HTERT RPE-1 (cell line): ENCODE data around the gene C4orf54.

ENCODE experiments used
- in situ Hi-C: fragments of 300-500 bp; cut with MboI; formaldehyde crosslinking; loops from 4 replicates; pipeline ENCODE4 v1.14.3; 2020; ENCODE audit warnings: low sequenced_read_pairs

Gene C4orf54

DNA sequence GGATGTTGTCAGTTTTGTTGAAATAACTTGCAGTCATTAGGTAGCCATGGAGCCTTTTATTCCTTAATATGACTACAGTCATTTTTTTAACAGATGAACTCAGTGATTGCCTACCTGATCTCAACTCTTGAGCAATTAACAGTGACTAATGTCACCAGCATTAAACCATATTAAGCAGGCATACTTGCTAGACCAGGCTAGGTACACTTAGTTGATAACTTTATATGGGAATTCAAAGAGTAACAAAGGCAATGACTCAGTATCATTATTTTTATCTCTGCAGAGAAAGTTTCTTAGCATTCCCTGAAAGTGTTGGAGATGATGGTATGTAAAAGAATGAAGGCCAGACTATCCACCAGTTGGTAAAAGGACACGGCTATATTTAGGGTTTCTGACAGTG is at the start of gene C4orf54:
TSS of gene C4orf54 (minus strand) at position 31 of the 400 bp plus-strand sequence. CDS start 3,180 bp downstream, outside the sequence.
- in situ Hi-C loops, result no loop called here

DNA sequence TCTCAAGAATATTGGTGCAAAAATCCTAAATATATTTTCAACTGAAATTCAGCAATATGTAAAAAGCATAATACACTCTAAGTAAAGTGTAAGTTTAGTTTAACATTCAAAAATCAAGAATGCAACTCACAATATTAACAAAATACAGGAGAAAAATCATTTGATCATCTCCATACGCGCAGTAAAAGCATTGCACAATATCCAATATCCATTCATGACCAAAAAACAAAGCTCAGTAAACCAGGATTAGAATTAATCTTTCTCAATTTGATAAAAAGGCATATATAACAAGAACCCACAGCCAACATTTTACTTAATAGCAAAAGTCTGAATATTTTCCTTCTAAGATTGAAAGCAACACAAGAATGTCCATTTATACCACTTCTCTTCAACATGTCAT is 48.3 kb upstream of the C4orf54 start:
- in situ Hi-C loops, result no loop called here

DNA sequence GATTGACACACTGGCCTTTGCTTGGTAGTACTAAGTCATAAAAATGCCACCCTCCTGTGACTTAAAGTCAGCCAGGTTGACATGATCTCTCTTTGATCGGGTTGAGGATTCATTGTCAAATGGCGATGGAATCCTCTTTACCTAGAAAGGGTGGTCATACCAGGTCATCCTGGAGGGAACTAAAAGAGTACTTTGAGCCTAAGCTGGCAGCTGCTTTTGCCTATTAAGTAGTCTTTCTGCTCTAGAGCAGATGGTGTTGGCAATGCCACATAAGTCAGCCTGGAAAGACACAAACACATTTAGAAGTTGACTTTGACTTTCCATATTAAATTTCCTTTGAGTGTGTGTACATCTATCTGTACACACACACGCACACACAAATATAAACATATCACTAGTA is 39.2 kb upstream of the C4orf54 start:
- in situ Hi-C loops, result no loop called here

DNA sequence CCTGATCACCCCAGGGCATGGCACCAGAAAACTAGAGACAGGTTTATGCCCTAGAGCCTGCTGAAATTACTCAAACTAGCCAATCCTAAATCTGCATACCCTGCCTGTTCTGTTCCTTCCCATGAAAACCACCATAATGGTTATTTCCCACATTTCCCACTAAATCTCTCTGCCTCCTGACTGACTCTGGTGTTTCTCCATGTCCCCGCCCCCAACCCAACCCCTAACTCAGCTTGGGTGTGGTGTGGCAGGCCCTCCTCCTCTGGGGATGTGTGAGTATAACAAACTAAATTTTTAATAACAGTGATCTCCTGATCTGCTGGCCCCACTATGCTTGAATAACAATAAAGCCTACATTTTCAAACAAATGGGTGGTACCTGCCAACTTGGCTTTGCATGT is 35.5 kb upstream of the C4orf54 start:
- in situ Hi-C loops, result no loop called here

DNA sequence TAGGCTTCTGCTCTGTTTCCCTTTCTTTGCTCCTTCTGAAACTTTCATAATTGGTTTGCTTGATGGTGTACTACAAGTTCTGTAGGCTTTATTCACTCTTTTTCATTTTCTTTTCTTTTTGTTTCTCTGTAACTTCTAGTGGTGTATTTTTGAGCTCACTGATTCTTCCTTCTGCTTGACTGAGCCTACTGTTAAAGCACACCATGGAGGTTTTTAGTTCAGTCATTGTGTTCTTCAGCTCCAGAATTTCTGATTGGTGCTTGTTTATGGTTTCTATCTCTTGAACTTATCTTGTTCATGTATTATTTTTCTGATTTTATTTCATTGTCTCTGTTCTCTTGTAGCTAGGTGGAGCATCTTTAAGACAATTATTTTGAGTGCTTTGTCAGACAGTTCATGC is 33.4 kb upstream of the C4orf54 start:
- in situ Hi-C loops, result no loop called here

DNA sequence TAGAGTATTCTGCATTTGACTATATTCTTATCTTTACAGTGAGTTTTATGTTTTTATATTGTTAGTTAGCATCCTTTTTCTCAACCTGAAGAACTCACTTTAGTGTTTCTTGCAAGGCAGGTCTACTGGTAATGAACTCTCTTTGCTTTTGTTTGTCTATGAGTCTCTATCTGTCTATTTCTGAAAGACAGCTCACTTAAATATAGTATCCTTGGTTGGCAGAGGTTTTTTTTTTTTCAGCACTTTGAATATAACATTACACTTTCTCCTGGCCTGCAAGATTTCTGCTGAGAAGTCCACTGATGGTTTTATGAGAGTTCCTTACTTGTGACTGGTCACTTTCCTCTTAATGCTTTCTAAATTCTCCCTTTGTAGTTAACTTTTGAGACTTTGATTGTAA is 32.8 kb upstream of the C4orf54 start:
- in situ Hi-C loops, result no loop called here

DNA sequence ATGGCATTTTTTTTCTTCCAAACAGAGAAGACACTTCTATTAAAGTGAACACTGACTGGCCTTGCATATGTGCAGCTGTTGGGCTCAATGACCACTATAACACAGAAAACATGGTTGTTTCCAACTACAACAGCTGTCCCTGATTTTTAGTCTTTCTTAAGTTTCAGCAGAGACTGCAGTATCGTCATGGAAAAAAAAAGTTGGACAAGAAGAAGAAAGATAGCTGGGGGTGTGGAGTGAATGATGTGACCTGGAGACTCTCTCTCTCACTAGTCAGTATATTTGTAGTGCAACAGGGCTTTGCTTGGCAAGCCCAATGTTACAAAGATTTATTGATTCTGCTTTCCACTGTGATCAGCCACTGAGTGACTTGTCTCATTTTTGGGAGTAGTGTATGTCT is 29.5 kb upstream of the C4orf54 start:
- in situ Hi-C loops, result no loop called here

DNA sequence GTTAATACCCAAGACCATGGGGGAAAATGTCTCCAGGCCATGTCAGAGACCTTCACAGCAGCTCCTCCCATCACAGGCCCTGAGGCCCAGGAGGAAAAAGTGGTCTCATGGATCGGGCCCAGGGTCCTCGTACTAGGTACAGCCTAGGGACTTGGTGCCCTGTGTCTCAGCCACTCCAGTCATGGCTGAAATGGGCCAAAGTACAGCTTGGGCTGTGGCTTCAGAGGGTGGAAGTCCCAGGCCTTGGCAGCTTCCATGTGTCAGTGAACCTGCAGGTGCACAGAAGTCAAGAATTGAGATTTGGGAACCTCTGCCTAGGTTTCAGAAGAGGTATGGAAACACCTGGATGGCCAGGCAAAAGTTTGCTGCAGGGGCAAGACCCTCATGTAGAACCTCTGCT is 27.6 kb upstream of the C4orf54 start:
- in situ Hi-C loops, result no loop called here

DNA sequence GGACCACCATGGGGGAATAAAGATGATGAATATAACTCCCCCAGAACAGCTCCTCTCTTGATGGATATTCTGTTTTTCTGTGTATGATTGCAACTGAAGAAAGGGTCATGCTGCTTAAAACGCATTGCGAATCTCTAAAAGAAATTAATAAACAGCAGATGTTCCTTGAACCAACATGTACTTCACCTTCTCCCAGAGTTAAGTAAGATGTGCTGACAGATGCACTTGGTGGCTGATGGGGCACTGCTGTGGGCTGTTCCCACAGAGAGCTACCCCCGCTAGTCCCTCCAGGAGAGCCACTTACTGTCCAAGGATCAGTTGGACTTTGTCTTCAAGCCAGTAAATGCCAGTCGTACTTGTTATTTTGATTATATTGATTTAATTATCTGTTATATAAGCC is 26.3 kb upstream of the C4orf54 start:
- in situ Hi-C loops, result no loop called here

DNA sequence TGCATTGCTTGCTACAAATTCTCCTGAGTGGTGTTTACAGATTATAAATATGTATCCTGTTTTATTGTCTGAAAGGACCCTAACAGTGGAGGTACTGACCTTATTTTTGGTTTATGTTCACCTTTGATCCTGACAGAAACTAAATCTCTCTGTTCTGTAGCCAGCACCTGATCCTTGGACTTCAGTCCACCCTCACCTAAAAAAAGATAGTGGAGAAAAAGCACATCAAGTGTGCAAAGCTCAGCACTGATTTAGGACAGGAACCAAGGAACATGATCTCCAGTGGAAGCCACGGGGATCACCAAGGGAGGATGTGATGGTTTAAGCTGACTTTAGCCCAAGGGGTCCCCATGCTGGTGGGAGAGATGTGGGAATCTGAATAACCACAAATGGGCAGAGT is 22.3 kb upstream of the C4orf54 start:
- in situ Hi-C loops, result no loop called here

DNA sequence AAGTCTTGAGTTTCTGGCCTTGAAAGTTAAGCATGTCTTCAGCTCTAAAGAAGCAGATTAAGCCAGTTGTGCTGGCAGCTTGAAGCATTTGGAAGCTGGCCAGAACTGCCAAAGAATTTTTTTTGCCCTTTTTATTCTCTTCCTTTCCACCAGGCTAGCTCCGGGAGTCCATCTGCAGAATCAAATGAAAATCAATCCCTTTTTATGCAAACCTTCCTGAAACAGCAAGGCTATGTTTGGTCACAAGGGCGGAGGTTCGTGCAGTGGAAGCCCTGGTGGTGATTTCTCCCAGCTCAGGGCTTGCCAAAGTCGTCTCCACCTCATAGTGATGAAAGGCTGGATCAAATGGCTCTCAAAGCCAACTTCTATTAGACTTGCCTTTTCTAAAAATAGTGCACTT is 21.6 kb upstream of the C4orf54 start:
- in situ Hi-C loops, result no loop called here

DNA sequence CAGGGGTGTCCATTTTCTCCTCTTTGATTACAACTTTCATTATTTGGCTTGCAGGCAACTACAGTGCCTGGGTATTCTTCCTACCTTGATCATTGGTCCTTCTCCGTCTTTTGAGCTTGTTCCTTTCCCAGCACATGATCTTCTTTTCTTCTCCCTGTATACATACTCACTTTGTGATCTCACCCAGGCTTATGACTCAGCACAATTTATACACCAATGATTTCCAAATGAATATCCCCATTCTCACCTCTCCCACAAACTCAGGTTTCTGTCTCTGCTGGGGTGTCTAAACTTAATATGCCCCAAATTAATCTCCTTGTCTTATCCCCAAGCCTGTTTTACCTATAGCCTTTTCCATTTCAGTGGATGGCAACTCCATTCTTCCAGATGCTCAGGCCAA is 19.5 kb upstream of the C4orf54 start:
- in situ Hi-C loops, result no loop called here

DNA sequence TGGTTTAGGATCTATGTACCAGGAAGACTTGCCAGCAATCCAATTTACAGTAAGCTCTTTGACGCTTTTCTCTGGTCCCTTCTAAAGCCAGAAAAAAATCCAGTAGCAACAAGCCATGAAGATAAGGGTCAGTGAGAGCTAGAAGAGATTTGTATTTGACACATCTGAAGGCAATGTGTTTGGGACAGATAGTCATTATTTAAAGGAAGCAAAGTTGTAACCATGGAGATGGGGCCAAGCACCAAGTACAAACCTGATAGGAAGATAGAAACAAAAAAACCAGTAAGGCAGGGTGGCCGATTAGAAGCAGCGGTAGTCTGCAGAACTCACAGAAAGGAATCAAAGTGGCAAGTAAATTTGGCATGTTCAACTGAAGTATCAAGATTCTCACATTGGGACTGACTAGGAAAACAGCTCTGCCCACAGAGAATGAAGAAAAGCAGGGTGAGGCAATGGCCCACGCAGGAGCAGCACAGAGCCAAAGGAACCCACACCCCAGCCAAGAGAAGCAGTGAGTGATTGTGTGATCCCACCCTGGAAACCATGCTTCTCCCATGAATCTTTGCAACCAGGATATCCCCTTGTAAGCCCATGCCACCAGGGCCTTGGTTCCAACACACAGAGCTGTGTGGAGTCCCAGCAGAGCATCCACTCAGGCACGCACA is 12.9 kb upstream of the C4orf54 start:
- in situ Hi-C loops, result no loop called here

DNA sequence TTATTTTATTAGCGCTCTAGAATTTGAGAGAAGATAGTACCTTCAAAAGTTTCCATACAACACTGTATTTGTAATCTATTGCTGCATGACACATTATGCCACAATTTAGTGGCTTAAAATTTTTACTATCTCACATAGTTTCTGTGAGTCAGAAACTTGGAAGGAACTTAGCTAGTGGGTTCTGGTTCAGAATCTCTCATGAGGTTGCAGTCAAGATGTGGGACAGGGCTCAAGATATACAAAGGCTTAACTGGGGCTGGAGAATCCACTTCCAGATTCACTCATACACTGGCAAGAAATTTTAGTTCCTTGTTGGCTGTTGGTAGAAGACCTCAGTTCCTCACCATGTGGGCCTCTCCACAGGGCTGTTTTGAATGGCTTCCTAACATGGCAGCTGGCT is 11.5 kb upstream of the C4orf54 start:
- in situ Hi-C loops, result no loop called here

DNA sequence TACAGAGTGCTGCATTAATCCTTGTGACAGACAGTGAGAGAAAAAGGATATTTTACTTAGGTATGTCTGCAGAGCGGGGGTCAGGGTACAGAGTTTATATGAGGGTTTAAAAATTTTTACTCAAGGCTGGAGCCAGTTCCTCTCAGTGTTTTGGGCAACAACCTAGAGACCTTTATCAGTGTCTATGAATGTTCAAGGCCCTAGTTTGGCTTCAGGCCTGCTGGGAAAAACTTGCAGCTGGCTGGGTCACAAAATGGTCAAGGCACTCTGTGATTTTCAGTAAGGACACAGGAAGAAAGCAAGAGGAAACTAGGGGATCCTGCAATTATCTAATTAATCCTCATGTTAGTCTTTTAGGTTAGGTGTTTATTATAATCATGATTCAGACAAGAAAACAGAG is 10.8 kb upstream of the C4orf54 start:
- in situ Hi-C loops, result no loop called here

DNA sequence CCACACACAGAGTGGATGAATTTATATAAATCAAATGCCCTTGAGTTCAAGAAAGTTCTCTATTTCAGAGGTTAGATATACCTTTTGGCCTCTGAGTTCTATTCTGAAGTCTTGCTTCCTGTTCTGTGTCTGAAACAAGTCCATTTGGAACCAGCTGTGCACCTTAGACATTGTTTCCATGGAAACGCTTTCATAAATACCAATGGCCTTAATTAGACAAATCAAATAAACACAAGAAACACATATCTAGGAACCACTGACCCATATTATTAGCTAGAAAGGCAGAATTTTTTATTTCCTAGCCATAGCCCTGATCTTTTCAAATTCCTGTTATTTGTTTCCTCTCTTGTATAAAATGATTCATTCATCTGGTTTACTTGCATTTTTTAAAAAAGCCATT is 8.4 kb upstream of the C4orf54 start:
- in situ Hi-C loops, result no loop called here

DNA sequence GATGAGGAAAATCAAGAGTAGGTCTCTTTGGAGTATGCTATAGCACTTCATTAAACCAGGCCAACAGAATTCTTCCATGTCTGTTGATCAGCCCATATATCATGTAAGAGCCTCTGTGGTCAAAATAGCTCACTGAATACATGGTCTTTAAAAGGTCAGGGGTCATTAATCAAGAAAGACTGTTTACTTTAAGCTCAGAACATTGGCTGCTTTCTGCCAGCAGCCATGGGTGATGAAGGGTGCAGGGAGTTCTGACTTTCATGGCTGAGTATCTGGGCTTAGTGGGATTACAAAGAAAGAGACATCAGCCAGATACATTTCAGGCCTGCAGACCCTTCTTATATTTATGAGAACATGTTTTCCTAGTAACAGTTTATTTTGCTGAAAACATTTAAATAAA is 7.1 kb upstream of the C4orf54 start:
- in situ Hi-C loops, result no loop called here

DNA sequence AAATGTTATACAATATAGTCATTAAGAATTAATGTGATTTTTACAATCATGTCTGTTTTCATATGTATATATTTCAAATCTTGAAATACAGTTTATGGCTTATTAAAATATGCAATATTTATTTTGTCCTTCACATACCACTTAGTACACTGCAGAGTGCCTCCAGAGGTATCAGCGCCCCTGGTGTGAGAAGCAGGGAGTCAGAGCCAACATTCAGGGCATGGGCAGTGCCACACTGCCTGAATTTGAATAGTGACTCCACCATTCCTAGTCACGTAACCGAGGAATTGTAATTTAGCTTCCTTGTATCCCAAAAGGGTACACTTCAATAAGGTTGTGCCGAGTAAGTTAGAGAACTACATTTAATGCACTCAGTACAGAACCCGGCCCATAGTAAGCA is 4.3 kb upstream of the C4orf54 start:
- in situ Hi-C loops, result no loop called here

DNA sequence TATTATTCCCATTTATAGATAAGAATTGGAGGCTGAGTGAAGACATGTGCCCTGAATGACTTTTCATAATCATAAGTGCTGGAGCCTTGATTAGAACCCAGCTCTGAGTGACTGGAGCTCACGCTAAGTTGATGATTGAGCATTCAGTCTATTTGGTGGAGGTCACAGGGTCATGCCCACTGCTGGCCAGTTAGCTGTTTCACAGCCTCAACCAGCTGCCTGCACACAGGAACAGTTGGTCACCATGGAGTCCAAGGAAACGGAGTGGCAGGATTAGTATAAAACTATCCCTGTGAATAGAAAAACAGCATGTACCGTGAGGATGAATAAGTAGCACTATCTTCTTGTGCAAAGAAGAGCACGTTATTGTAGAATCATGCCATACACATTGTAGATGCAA is 1.0 kb upstream of the C4orf54 start:
- in situ Hi-C loops, result no loop called here

DNA sequence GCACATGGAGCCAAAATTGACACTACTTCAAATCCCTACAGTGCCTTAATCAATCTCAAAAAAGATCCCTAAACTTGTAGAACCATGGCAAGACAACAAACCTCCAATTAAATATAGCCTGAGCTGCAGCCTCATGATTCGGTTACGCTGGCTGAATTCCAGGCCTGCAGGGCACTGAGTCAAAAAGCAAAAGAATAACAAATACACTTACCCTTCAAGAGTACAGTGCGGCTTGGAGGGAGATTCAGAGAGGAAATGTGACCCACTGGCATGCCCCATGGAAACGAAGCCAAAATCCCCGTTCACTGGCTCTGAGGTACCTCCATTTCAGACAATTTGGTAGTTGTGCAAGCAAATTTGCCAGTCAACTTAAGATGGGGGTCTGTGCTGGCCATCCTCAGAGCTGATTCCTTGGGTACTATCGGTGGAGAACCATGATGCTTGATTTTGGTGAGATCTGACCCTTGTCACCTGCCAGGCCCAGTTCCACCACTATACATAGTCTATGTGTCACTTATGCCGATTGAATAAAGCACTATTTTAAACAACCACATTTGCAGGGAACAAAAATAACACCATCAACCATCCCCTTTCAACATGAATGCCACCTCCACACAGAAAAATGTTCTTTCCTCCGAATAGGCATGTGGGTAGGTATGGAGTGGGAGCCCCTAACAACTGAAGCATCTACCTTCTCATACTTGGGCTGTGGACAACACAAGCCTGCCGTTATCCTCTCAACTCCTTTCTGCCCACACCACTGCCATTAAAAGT is 2.1 kb downstream of the C4orf54 start:
- in situ Hi-C loops, result no loop called here

DNA sequence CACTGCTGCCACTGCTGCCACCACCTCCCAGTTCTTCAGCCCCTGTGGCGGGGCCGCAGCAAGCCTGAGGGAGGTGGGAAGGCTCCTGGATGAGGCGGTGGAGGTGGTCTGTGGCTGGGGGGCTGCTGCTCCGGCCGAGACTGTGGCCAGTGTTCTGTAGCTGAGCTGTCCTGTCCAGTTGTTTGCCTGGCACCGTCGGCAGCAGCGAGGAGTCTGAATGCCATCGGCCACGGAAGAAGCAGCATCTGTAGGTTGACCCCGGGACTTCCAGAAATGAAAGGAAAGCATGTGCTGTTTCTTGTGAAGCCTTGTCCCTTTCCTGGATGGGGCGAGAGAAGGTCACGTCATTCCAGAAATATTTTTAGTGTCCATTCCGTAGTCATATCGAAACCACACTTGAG is 3.3 kb downstream of the C4orf54 start:
- in situ Hi-C loops, result no loop called here

DNA sequence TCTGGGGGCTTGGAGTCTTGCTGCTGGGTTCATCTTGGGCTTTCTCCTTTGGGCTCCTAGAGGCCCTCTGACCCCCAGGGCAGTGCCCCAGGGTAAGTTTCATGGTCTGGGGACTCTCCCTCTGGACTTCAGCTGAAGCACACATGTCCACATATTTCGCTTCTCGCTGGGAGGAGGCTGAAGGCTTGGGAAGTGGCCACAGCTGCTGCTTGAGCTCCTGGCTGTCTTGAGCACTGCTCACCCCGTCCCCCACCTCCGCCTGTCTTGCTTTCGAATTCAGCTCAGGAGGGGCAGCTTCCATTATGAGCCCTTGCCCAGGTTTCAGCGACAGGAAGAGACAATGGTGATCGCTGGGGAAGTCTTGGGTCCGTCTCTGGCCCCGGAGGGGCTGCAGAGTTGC is 3.7 kb downstream of the C4orf54 start:
- in situ Hi-C loops, result no loop called here
